H9 (cell line): ENCODE data around the gene RPP30. TPM values are rescaled to one million over a fixed set of nuclear protein-coding genes. Genes with fewer than 3 reads are reported as not detected.

ENCODE experiments used
- DNase-seq: peaks from one replicate; pipeline ENCODE4 v3.0.0-alpha.2; 2017
- H2AFZ ChIP-seq: one replicate; pipeline ENCODE4 v1.6.1; 2013; ENCODE audit warnings: mild to moderate bottlenecking, low read length, control low read depth, moderate library complexity
- H2AK5ac ChIP-seq: 2 replicates; pipeline ENCODE4 v1.6.1; 2013; ENCODE audit warnings: low read length, control low read depth, mixed read lengths; ENCODE audit not compliant: insufficient read length
- H2BK120ac ChIP-seq: one replicate; pipeline ENCODE4 v1.6.1; 2013; ENCODE audit warnings: low read depth, mild to moderate bottlenecking, low read length, control low read depth, inconsistent platforms; ENCODE audit not compliant: poor library complexity, severe bottlenecking
- H2BK12ac ChIP-seq: 2 replicates; pipeline ENCODE4 v1.6.1; 2013; ENCODE audit warnings: low read length, control low read depth, mixed read lengths, low read depth; ENCODE audit not compliant: insufficient read length
- H2BK15ac ChIP-seq: 2 replicates; pipeline ENCODE4 v1.6.1; 2013; ENCODE audit warnings: low read depth, low read length, control low read depth
- H2BK20ac ChIP-seq: one replicate; pipeline ENCODE4 v1.6.1; 2013; ENCODE audit warnings: low read depth, mild to moderate bottlenecking, low read length, control low read depth, inconsistent platforms; ENCODE audit not compliant: poor library complexity, severe bottlenecking
- H2BK5ac ChIP-seq: 2 replicates; pipeline ENCODE4 v1.6.1; 2013; ENCODE audit warnings: low read length, control low read depth, mixed read lengths; ENCODE audit not compliant: insufficient read length
- H3K14ac ChIP-seq: 2 replicates; pipeline ENCODE4 v1.6.1; 2013; ENCODE audit warnings: low read length, control low read depth; ENCODE audit not compliant: insufficient read depth
- H3K18ac ChIP-seq: 2 replicates; pipeline ENCODE4 v1.6.1; 2013; ENCODE audit warnings: low read depth, mild to moderate bottlenecking, mixed read lengths, low read length, control low read depth; ENCODE audit not compliant: insufficient read length
- H3K23ac ChIP-seq: 2 replicates; pipeline ENCODE4 v1.6.1; 2013; ENCODE audit warnings: low read length, control low read depth, mixed read lengths, low read depth; ENCODE audit not compliant: insufficient read length
- H3K23me2 ChIP-seq: 2 replicates; pipeline ENCODE4 v1.6.1; 2013; ENCODE audit warnings: low read depth, mild to moderate bottlenecking, mixed read lengths, low read length, control low read depth; ENCODE audit not compliant: insufficient read length, poor library complexity, severe bottlenecking
- H3K27ac ChIP-seq: 2 replicates; pipeline ENCODE4 v1.5.1; 2013; ENCODE audit warnings: low read length, control low read depth, mixed read lengths, low read depth; ENCODE audit not compliant: insufficient read length
- H3K27me3 ChIP-seq: 2 replicates; pipeline ENCODE4 v1.6.1; 2013; ENCODE audit warnings: low read length, control low read depth, inconsistent platforms; ENCODE audit not compliant: insufficient read depth
- H3K4ac ChIP-seq: 2 replicates; pipeline ENCODE4 v1.6.1; 2013; ENCODE audit warnings: low read depth, mild to moderate bottlenecking, control low read depth, inconsistent platforms, low read length, moderate library complexity
- H3K4me1 ChIP-seq: 2 replicates; pipeline ENCODE4 v1.6.1; 2013; ENCODE audit warnings: low read length, control low read depth, inconsistent platforms; ENCODE audit not compliant: insufficient read depth
- H3K4me2 ChIP-seq: 2 replicates; pipeline ENCODE4 v1.6.1; 2013; ENCODE audit warnings: low read length, control low read depth, mixed read lengths; ENCODE audit not compliant: insufficient read length, insufficient read depth
- H3K56ac ChIP-seq: 2 replicates; pipeline ENCODE4 v1.6.1; 2013; ENCODE audit warnings: low read depth, mild to moderate bottlenecking, mixed read lengths, low read length, control low read depth; ENCODE audit not compliant: insufficient read length
- H3K79me1 ChIP-seq: 2 replicates; pipeline ENCODE4 v1.6.1; 2013; ENCODE audit warnings: low read depth, mild to moderate bottlenecking, moderate library complexity, low read length, control low read depth, inconsistent platforms; ENCODE audit not compliant: insufficient read depth, poor library complexity, severe bottlenecking
- H3K79me2 ChIP-seq: 2 replicates; pipeline ENCODE4 v1.6.1; 2013; ENCODE audit warnings: low read length, control low read depth, inconsistent platforms; ENCODE audit not compliant: insufficient read depth
- H3K9ac ChIP-seq: 2 replicates; pipeline ENCODE4 v1.6.1; 2013; ENCODE audit warnings: low read length, control low read depth, mixed read lengths; ENCODE audit not compliant: insufficient read length; ENCODE audit errors: extremely low read depth
- H3K9me3 ChIP-seq: one replicate; pipeline ENCODE4 v1.6.1; 2013; ENCODE audit warnings: low read depth, low read length, inconsistent platforms; ENCODE audit not compliant: control insufficient read depth
- H3T11ph ChIP-seq: one replicate; pipeline ENCODE4 v1.6.1; 2013; ENCODE audit warnings: mild to moderate bottlenecking, low read length, control low read depth, inconsistent platforms
- H4K20me1 ChIP-seq: one replicate; pipeline ENCODE4 v1.6.1; 2013; ENCODE audit not compliant: control insufficient read depth, insufficient read length, insufficient read depth
- H4K5ac ChIP-seq: 2 replicates; pipeline ENCODE4 v1.6.1; 2013; ENCODE audit warnings: low read depth, mild to moderate bottlenecking, mixed read lengths, low read length, control low read depth; ENCODE audit not compliant: insufficient read length
- H4K8ac ChIP-seq: replicated peaks from 2 replicates; pipeline ENCODE4 v1.6.1; 2013; ENCODE audit warnings: low read length, control low read depth, mixed read lengths, low read depth; ENCODE audit not compliant: insufficient read length
- H4K91ac ChIP-seq: 2 replicates; pipeline ENCODE4 v1.6.1; 2013; ENCODE audit warnings: low read depth, mild to moderate bottlenecking, moderate library complexity, mixed read lengths, low read length, control low read depth; ENCODE audit not compliant: insufficient read length
- H3K27ac Mint-ChIP-seq, 3 experiments: 2 replicates in 2 of 3; 3 replicates in 1 of 3; pipeline ENCODE4 v1.8.0; 2020 to 2021; ENCODE audit warnings: mixed read lengths in 3 of 3, mild to moderate bottlenecking in 1 of 3, moderate library complexity in 1 of 3
- H3K27me3 Mint-ChIP-seq: 2 replicates; pipeline ENCODE4 v1.8.0; 2021; ENCODE audit warnings: low read depth, mild to moderate bottlenecking, moderate library complexity, mixed read lengths
- H3K36me3 Mint-ChIP-seq, 3 experiments: 2 replicates in 2 of 3; 3 replicates in 1 of 3; pipeline ENCODE4 v1.8.0; 2020 to 2021; ENCODE audit warnings: low read depth in 3 of 3, mixed read lengths in 3 of 3; ENCODE audit not compliant: insufficient read depth in 1 of 3
- H3K4me1 Mint-ChIP-seq, 2 experiments: 2 replicates each; pipeline ENCODE4 v1.8.0; 2020; ENCODE audit warnings: mixed read lengths in 2 of 2
- H3K4me3 Mint-ChIP-seq, 2 experiments: 2 replicates in 1 of 2; 3 replicates in 1 of 2; pipeline ENCODE4 v1.8.0; 2020 to 2021; ENCODE audit warnings: mild to moderate bottlenecking in 2 of 2, mixed read lengths in 2 of 2, moderate library complexity in 1 of 2
- H3K9me3 Mint-ChIP-seq, 2 experiments: 2 replicates in 1 of 2; 3 replicates in 1 of 2; pipeline ENCODE4 v1.8.0; 2020; ENCODE audit warnings: mild to moderate bottlenecking in 2 of 2, mixed read lengths in 2 of 2, moderate library complexity in 1 of 2
- WGBS: extraction: QIAGEN DNeasy Blood & Tissue Kit; methylation state at CpG from one replicate; pipeline ENCODE4 v1.1.7; 2013; ENCODE audit warnings: missing lambda C conversion rate, low lambda C conversion rate, mixed read lengths; ENCODE audit not compliant: insufficient read length; ENCODE audit errors: extremely low coverage; 5-methylcytosine and 5-hydroxymethylcytosine counted together
- total RNA-seq: library from RNA; stranded (reverse); gene quantifications from 2 replicates; pipeline ENCODE4 v1.2.1, GENCODE V29; 2021
- TF ChIP-seq, protein P1 (sequence below): fragments of 200-600 bp; sonication (generic); conservative IDR thresholded peaks from 3 replicates; pipeline ENCODE4 v1.8.0; 2021; ENCODE audit warnings: antibody characterized with exemption, mild to moderate bottlenecking

The RPP30 gene
- total RNA-seq, 1 experiment from 2014 or later = 77.7 TPM

DNA sequence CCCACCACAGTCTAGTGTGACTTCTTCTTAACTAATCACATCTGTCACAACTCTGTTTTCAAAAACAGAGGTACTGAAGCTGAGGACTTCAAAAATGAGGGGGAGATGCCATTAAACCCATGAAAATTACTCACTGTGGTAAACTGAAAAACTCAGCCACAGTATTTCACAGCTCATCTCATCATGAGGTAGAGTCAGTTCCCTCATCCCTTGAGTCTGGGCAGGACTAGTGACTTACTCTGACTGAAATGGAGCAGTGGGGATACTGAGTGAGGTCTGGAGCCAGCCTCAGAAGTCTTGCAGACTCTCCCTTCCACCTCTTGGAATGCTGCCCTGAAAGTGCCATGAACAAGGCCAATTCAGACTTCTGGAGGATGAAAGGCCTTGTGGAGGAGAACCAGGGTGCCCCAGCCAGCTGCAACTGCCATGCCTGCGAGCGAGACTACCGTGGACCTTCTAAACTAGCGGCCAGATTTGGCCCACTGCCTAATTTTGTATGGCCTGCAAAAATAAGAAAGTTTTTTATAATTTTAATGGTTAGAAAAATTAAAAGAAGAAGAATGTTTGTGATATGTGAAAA lies 73.8 kb downstream of the RPP30 start:
- no peaks in the 10 kb centered on the region for H3K79me1 ChIP-seq
- TF ChIP-seq, protein P1, sequence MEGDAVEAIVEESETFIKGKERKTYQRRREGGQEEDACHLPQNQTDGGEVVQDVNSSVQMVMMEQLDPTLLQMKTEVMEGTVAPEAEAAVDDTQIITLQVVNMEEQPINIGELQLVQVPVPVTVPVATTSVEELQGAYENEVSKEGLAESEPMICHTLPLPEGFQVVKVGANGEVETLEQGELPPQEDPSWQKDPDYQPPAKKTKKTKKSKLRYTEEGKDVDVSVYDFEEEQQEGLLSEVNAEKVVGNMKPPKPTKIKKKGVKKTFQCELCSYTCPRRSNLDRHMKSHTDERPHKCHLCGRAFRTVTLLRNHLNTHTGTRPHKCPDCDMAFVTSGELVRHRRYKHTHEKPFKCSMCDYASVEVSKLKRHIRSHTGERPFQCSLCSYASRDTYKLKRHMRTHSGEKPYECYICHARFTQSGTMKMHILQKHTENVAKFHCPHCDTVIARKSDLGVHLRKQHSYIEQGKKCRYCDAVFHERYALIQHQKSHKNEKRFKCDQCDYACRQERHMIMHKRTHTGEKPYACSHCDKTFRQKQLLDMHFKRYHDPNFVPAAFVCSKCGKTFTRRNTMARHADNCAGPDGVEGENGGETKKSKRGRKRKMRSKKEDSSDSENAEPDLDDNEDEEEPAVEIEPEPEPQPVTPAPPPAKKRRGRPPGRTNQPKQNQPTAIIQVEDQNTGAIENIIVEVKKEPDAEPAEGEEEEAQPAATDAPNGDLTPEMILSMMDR = no peak
- no peaks in the 10 kb centered on the region; the same call in 1 of the 2 replicates for H3K27me3 ChIP-seq
- no peak overlapping the region for H3K14ac ChIP-seq
- Mint-ChIP-seq H3K9me3 (peaks cover 4% of the 10 kb centered on the region in 2 experiments; a peak in 2 of 5 replicates), H3K27me3 (peaks cover 85% of the 10 kb centered on the region), H3K36me3 (no peaks in the 10 kb centered on the region), H3K4me3 (no peak overlapping the region), H3K4me1 (no peaks in the 10 kb centered on the region), H3K27ac (no peak overlapping the region)
- H4K5ac ChIP-seq = no peak overlapping the region
- H4K91ac ChIP-seq = no peak overlapping the region
- H3K9me3 ChIP-seq = no peaks in the 10 kb centered on the region
- H3K27ac ChIP-seq = no peak overlapping the region
- H3K56ac ChIP-seq = no peak overlapping the region
- H2BK5ac ChIP-seq = no peak overlapping the region
- H3K18ac ChIP-seq = no peak overlapping the region
- H4K8ac ChIP-seq = no peak overlapping the region
- DNase-seq = no peak
- no peak overlapping the region for H3K4me2 ChIP-seq
- no CpG with 5 or more reads among the region's 4 CpGs for WGBS
- no peak overlapping the region for H2BK15ac ChIP-seq
- no peaks in the 10 kb centered on the region for H4K20me1 ChIP-seq
- no peak overlapping the region for H2AFZ ChIP-seq
- H2BK120ac ChIP-seq = no peak overlapping the region
- no peaks in the 10 kb centered on the region for H3K4me1 ChIP-seq
- H2BK20ac ChIP-seq = no peak overlapping the region
- H3T11ph ChIP-seq = no peak overlapping the region
- no peaks in the 10 kb centered on the region for H3K23me2 ChIP-seq
- no peak overlapping the region for H2BK12ac ChIP-seq
- H2AK5ac ChIP-seq = no peak overlapping the region
- no peak overlapping the region for H3K9ac ChIP-seq
- no peak overlapping the region for H3K4ac ChIP-seq
- no peaks in the 10 kb centered on the region for H3K79me2 ChIP-seq
- H3K23ac ChIP-seq = no peak overlapping the region
